ENCODE data around the gene TBCD. TPM values are rescaled to one million over a fixed set of nuclear protein-coding genes. Genes with fewer than 3 reads are reported as not detected.
"Not testable (repeated sequence)": the region's sequence is repeated elsewhere in the genome, so short reads cannot be mapped to it uniquely, and the experiment has no call there.

TBCD gene
- polyA plus RNA-seq, 1 donor from 2014 or later = 67.2 TPM

GRCh38 chr17:82955106-82955505 lies 203.2 kb downstream of the TBCD start:
- H2AFZ ChIP-seq (ENCODE audit: low read depth, low read length); H3K9me2 ChIP-seq (ENCODE audit: insufficient read depth, low read length); H3K9ac ChIP-seq (ENCODE audit: low read length); H3K27me3 ChIP-seq (ENCODE audit: insufficient read depth, low read depth, low read length); H3K4me2 ChIP-seq (ENCODE audit: low read length); H3K4me3 ChIP-seq (ENCODE audit: low read length); H3K27ac ChIP-seq (ENCODE audit: low read length); H3K36me3 ChIP-seq (ENCODE audit: insufficient read depth, low read length); H3K79me2 ChIP-seq (replicated peaks; ENCODE audit: insufficient read depth, low read length); H4K20me1 ChIP-seq (ENCODE audit: insufficient read depth); H3F3A ChIP-seq (ENCODE audit: insufficient read depth, low read length, poor library complexity, severe bottlenecking): not testable (repeated sequence)
- H3K9me3 ChIP-seq (ENCODE audit: low read length) = peaks cover 12% of the 10 kb centered on the region

DNA sequence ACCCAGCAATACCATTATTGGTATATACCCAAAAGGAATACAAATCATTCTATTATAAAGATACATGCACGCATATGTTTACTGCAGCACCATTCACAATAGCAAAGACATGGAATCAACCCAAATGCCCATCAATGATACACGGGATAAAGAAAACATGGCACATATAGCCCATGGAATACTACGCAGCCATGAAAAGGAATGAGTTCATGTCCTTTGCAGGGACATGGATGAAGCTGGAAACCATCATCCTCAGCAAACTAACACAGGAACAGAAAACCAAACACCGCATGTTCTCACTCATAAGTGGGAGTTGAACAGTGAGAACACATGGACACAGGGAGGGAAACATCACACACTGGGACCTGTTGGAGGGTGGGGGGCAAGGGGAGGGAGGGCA lies 203.8 kb downstream of the TBCD start:
- H3K4me2 ChIP-seq (ENCODE audit: low read length); H3K27me3 ChIP-seq (ENCODE audit: insufficient read depth, low read depth, low read length); H3K79me2 ChIP-seq (replicated peaks; ENCODE audit: insufficient read depth, low read length); H3K4me3 ChIP-seq (ENCODE audit: low read length); H3K27ac ChIP-seq (ENCODE audit: low read length); H2AFZ ChIP-seq (ENCODE audit: low read depth, low read length); H3K9me3 ChIP-seq (ENCODE audit: low read length); H3K9ac ChIP-seq (ENCODE audit: low read length); H3F3A ChIP-seq (ENCODE audit: insufficient read depth, low read length, poor library complexity, severe bottlenecking); H3K9me2 ChIP-seq (ENCODE audit: insufficient read depth, low read length); H4K20me1 ChIP-seq (ENCODE audit: insufficient read depth); H3K36me3 ChIP-seq (ENCODE audit: insufficient read depth, low read length): not testable (repeated sequence)

DNA sequence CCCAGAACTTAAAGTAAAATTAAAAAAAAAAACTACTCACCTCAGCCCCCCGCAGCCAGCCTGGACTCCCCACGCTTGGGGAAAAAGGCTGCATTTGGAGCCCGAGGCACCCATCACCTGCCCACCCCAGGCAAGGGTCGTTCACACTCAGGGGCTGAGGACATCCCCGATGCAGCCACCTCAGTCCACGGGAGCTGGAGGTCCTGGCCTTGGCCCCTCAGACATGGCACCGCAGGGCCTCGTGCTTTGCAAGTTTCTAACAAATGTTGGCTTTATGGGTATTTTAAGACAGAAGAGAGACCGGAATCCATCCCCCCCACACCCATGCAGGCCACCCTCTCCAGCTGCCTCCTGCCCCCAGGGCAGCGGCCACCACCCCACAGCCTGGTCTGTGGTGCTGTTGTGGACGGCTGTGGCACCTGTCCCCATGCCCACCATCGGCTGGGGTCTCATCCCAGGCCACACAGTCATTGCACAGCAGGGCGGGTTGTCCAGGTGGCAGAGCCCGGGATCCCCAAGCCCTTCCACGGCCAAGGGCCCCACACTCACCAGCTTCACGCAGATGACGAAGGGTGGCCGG lies 204.4 kb downstream of the TBCD start:
- H3K36me3 ChIP-seq (ENCODE audit: insufficient read depth, low read length) = no peaks in the 10 kb centered on the region
- H2AFZ ChIP-seq (ENCODE audit: low read depth, low read length) = no peak overlapping the region
- TF ChIP-seq TAF1 (IDR thresholded peaks at IDR 0.05; ENCODE audit: low read depth) = no peak
- TF ChIP-seq, protein P1, sequence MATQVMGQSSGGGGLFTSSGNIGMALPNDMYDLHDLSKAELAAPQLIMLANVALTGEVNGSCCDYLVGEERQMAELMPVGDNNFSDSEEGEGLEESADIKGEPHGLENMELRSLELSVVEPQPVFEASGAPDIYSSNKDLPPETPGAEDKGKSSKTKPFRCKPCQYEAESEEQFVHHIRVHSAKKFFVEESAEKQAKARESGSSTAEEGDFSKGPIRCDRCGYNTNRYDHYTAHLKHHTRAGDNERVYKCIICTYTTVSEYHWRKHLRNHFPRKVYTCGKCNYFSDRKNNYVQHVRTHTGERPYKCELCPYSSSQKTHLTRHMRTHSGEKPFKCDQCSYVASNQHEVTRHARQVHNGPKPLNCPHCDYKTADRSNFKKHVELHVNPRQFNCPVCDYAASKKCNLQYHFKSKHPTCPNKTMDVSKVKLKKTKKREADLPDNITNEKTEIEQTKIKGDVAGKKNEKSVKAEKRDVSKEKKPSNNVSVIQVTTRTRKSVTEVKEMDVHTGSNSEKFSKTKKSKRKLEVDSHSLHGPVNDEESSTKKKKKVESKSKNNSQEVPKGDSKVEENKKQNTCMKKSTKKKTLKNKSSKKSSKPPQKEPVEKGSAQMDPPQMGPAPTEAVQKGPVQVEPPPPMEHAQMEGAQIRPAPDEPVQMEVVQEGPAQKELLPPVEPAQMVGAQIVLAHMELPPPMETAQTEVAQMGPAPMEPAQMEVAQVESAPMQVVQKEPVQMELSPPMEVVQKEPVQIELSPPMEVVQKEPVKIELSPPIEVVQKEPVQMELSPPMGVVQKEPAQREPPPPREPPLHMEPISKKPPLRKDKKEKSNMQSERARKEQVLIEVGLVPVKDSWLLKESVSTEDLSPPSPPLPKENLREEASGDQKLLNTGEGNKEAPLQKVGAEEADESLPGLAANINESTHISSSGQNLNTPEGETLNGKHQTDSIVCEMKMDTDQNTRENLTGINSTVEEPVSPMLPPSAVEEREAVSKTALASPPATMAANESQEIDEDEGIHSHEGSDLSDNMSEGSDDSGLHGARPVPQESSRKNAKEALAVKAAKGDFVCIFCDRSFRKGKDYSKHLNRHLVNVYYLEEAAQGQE (IDR thresholded peaks at IDR 0.05; ENCODE audit: borderline replicate concordance) = no peak
- no peak for TF ChIP-seq EZH2 (IDR thresholded peaks at IDR 0.05; ENCODE audit: borderline replicate concordance, insufficient read depth, low read length, poor library complexity, severe bottlenecking)
- no peak for TF ChIP-seq SMC3 (conservative IDR thresholded peaks at IDR 0.05; ENCODE audit: poor library complexity)
- no peak for TF ChIP-seq POLR2AphosphoS5 (IDR thresholded peaks at IDR 0.05)
- no peaks in the 10 kb centered on the region for H4K20me1 ChIP-seq (ENCODE audit: insufficient read depth)
- H3K27me3 ChIP-seq (ENCODE audit: insufficient read depth, low read depth, low read length) = no peaks in the 10 kb centered on the region
- peaks cover 4% of the 10 kb centered on the region for H3K9me3 ChIP-seq (ENCODE audit: low read length)
- no peaks in the 10 kb centered on the region for H3K9me2 ChIP-seq (ENCODE audit: insufficient read depth, low read length)
- H3K9ac ChIP-seq (ENCODE audit: low read length) = no peak overlapping the region
- no peak overlapping the region for H3K4me2 ChIP-seq (ENCODE audit: low read length)
- no peak overlapping the region for H3K4me3 ChIP-seq (ENCODE audit: low read length)
- no peaks in the 10 kb centered on the region for H3K79me2 ChIP-seq (replicated peaks; ENCODE audit: insufficient read depth, low read length)
- H3F3A ChIP-seq (ENCODE audit: insufficient read depth, low read length, poor library complexity, severe bottlenecking) = no peaks in the 10 kb centered on the region
- no peak overlapping the region for H3K27ac ChIP-seq (ENCODE audit: low read length)

DNA sequence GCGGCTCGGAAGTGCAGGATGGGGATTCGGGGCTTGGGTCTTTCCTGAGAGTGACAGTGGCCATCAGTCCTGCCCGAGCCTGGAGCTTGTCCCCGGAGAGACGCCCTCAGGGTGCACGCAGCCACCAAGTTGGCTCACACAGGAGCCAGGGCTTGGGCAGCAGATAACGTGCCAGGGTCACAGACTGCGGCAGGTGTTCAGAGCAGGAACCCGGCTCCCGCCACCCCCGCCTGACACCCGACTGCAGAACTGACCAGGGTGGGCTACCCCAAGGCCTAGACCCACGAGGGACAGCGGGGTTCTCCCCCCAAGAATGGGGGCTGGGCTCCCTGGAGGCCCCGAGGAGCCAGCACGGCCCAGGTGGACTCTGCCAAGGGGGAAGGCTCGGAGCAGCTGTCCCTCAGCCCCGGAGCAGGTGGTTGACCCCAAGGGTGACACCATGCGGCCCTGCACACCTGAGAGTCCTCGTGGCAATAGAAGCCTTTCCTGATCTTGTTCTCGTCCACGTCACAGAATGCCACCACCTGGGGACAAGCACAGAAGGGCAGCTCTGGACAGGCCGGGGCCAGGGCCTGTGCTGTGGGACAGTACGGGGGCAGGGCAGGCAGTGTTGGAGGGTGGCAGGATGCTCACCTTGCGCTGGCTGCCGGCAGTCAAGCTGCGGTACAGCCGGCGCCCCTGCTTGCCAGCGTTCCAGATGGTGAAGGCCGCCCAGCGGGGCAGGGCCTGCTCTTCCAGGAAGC lies 205.0 kb downstream of the TBCD start:
- no peaks in the 10 kb centered on the region for H3K27me3 ChIP-seq (ENCODE audit: insufficient read depth, low read depth, low read length)

More for the DNA sequence above, 205.0 kb downstream of the TBCD start:
- H3K36me3 ChIP-seq (ENCODE audit: insufficient read depth, low read length) = no peaks in the 10 kb centered on the region
- peaks cover 2% of the 10 kb centered on the region for H3K9me3 ChIP-seq (ENCODE audit: low read length)
- H4K20me1 ChIP-seq (ENCODE audit: insufficient read depth) = no peaks in the 10 kb centered on the region
- no peaks in the 10 kb centered on the region for H3K79me2 ChIP-seq (replicated peaks; ENCODE audit: insufficient read depth, low read length)
- no peaks in the 10 kb centered on the region for H3K9me2 ChIP-seq (ENCODE audit: insufficient read depth, low read length)
- H3K4me3 ChIP-seq (ENCODE audit: low read length) = no peak overlapping the region
- H3K9ac ChIP-seq (ENCODE audit: low read length) = no peak overlapping the region
- H3K4me2 ChIP-seq (ENCODE audit: low read length) = no peak overlapping the region
- no peaks in the 10 kb centered on the region for H3F3A ChIP-seq (ENCODE audit: insufficient read depth, low read length, poor library complexity, severe bottlenecking)
- no peak for TF ChIP-seq EZH2 (IDR thresholded peaks at IDR 0.05; ENCODE audit: borderline replicate concordance, insufficient read depth, low read length, poor library complexity, severe bottlenecking)
- TF ChIP-seq MXI1 (conservative IDR thresholded peaks at IDR 0.05; ENCODE audit: poor library complexity, severe bottlenecking) = no peak
- no peak overlapping the region for H3K27ac ChIP-seq (ENCODE audit: low read length)
- no peak overlapping the region for H2AFZ ChIP-seq (ENCODE audit: low read depth, low read length)

Measured in neural cell (in vitro differentiated cells).